Choroid plexus epithelial cell (primary cell): ENCODE data around the gene EDN1.

Experiments used
- DNase-seq: peaks from one replicate; pipeline ENCODE4 v3.0.0-alpha.2; 2010; ENCODE audit warnings: low read depth
- H3K4me3 ChIP-seq: 2 replicates; pipeline ENCODE4 v1.5.1; 2011; ENCODE audit warnings: low read depth, mild to moderate bottlenecking, control low read depth, low read length, moderate library complexity
- CTCF ChIP-seq: conservative IDR thresholded peaks from 2 replicates; pipeline ENCODE4 v1.5.1; 2011; ENCODE audit warnings: low read depth, mild to moderate bottlenecking, control low read depth, inconsistent platforms, low read length, moderate library complexity

EDN1 gene

DNA sequence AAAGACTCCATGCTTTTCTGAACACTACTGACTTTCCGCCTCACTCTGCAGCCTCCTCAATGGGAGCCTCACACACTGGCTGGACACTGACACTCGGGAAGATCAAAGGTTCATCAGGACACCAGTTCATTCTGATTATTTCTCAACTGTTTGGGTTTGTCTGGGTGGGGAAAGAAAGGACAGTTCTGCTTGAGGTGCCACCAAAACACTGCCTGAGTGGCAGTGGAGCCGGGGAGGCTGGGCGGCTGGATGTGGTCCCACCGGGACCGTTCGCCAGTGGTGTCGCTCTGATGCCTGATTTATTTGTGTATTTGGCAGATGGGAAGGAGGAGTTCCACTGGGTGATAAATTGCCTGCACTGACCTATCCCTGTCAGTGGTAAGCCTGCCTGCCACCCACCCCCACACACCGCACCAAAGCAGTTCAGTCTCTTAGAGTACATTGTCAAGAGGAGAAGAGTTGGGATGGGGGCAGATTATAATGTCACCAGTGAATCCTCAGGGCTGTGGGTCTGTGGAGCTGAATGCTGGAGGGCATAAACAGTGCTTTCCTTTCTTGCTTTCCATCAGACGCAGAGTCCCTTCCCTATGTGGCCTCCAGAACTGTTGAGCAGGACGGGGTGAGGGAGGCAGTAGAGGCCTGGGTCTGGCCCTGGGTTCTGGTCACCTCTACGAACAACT lies 49.8 kb downstream of the EDN1 start:
- H3K4me3 ChIP-seq = no peak overlapping the region
- no peak for TF ChIP-seq CTCF
- DNase-seq = no peak

GRCh38 chr6:12340488-12340818 lies 50.3 kb downstream of the EDN1 start:
- H3K4me3 ChIP-seq = no peak overlapping the region
- no peak for TF ChIP-seq CTCF
- DNase-seq = no peak

DNA sequence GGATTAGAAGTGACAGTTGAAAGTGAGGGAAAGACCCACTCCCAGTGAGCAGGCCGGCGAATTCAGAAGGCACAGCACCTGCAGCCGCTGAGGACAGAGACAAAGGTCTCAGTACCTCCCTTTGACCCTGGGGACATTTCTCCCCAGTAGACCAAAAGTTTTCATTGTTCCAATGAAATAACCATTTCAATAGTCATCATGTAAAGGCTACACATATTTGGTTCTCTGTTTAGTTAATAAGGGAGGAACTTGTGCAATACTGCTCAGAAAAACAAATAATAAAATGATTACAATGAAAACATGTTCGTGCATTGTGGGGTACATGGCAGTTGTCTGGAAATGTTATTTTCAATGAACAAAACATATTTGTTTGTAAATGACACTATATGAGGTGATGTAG lies 52.5 kb downstream of the EDN1 start:
- TF ChIP-seq CTCF = no peak
- DNase-seq = no peak
- H3K4me3 ChIP-seq = no peak overlapping the region

DNA sequence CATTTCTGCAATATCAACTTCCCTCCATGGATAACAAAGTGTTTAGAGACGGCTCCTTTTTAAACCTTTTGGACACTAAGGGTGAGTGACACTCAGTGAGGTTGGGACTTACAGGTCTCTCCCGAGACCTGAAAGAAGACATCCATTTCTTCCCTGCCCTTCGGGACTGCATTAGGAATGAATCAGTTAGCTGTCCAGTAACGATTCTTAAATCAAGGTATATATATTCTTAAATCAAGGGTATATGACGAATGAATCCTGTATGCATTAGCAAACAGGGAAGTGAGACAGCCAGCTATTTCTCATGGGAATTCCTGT lies 52.9 kb downstream of the EDN1 start:
- no peak for TF ChIP-seq CTCF
- H3K4me3 ChIP-seq = no peak overlapping the region
- DNase-seq = no peak

GRCh38 chr6:12343440-12344162 lies 53.4 kb downstream of the EDN1 start:
- no peak overlapping the region for H3K4me3 ChIP-seq
- no peak for TF ChIP-seq CTCF
- DNase-seq = peak; percentile 52

DNA sequence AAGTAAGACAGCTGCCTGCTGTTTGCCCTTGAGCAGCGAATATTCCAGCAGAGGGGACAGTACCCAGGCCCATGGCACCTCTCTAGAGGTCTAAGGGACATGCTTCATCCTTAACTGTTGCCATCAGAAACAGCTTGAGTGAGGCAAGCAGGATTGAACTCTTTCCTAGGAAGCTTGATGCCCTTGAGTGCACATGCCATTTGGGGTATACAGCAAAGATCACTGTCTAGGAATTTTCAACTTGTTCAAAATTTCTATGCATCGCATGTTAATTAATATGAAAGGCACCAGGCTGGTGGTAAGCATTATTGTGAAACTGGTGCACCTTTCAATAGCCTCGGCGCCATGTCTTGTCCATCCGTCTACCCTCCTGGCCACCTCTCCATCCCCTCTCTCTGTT lies 54.1 kb downstream of the EDN1 start:
- TF ChIP-seq CTCF = no peak

DNA sequence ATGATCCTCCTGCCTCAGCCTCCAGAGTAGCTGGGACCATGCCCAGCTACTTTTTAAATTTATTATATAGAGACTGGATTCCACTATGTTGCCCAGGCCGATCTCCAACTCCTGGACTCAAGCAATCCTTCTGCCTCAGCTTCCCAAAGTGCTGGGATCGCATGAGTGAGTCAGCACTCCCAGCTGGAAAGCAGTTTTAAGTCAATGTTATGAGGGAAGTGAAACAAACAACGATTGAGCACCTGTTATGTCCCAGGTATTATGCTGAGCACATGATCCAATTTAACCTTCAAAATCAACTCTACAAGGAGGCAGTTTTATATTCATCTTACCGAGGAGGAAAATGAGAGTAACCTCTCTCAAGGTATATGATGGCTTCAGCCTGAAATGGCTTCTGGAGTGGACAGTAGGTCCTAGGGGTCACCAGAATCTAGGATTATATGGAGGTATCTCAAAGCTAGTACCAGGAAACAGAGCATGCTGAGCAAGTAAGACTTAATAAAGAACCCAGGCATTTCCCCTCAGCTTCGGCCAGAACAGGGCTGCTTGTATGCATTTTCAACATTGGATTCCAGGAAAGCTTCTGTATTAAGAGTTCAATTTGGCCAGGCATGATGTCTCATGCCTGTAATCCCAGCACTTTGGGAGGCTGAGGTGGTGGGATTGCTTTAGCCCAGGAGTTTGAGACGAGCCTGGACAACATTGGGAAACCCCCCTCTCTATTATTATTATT lies 55.0 kb downstream of the EDN1 start:
- TF ChIP-seq CTCF = no peak

More for the DNA sequence above, 54.1 kb downstream of the EDN1 start:
- DNase-seq = no peak
- H3K4me3 ChIP-seq = no peak overlapping the region

More for the DNA sequence above, 55.0 kb downstream of the EDN1 start:
- DNase-seq = no peak
- H3K4me3 ChIP-seq = no peak overlapping the region
